GM19324 (cell line): ENCODE results near the gene APAF1.

Experiments used
- ATAC-seq: cut with Tn5 transposase; IDR thresholded peaks from one replicate; pipeline ENCODE4 v1.9.1; 2021; ENCODE audit warnings: mild to moderate bottlenecking, moderate library complexity; ENCODE audit not compliant: unreplicated experiment, low FRiP score

APAF1 gene

DNA sequence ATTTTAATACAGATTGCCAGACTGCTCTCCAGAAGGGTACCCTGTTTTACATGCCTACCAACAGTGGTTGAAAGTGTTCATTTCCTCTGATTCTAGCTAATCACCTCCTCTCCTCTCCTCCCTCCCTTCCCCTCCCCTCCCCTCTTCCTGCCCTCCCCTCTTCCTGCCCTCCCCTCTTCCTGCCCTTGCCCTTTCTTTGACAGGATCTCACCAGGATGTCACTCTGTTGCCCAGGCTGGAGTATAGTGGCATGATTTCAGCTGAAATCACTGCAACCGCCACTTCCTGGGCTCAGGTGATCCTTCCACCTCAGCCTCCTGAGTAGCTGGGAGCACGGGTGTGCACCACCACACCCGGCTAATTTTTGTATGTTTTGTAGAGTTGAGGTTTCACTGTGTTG, 24.7 kb downstream of the APAF1 start:
- ATAC-seq: no peak

DNA sequence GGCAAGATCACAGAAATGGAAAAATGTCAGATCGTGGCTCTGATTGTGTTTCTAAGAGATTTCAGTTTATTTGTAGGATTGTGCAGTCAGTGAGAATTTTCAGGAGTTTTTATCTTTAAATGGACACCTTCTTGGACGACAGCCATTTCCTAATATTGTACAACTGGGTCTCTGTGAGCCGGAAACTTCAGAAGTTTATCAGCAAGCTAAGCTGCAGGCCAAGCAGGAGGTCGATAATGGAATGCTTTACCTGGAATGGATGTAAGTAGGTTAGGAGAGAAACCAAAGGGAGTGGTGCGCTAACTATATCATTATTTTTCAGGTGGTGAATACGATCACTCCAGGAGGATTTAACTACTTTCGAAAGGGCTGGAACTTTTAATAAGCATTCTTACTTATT, 26.4 kb downstream of the APAF1 start:
- ATAC-seq: no peak

DNA sequence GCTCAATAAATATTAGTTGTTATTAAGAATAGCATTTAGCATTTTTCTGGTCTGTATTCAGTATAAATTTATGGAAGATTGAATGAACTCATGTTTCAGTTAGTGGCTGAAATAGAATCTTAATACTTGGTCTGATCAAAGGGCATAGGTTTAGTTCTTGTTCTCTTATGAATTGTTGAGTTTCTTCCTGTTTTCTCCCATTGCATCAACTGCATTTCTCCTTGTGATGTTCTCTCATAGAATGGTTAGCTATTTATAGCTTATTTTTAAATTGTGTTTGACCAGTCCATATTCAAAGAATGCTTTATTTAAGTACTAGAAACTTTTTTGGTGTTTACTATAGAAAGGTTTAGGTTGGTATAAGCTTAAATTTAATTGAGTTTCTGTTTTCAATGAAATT, 29.8 kb downstream of the APAF1 start:
- ATAC-seq: no peak

DNA sequence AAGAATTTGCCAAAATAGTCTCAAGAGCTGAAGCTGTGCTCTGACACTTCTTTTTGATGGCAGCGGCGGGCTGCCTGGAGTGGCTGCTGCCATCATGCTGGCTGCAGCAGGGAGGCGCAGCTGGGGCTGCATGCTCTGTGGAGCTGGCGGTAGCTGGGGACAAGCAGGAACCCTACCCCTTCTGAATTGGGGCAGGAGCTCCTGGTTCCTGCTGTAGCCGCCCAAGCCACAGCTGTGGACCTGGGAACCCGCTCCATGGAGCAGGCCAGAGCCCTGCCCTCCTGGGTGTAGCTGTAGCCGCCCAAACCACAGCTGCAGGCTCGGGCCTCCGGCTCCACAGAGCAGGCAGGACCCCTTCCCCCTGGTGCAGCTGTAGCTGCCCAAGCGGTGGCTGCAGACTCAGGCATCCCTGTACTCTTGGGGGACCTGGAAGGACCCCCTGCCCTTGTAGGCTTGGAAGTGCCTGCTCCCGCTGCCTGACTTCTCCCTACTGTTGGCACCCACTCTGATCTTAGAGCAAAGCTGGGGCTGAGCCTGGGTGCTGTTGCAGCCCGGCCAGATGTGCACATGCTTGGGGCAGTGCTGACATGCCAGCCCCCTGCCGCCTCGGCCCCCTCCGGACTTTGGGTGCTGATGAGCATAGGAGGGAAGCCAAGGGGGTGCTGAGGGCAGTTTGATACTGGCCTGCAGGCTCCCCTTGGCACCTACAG, 33.3 kb downstream of the APAF1 start:
- ATAC-seq: no peak

DNA sequence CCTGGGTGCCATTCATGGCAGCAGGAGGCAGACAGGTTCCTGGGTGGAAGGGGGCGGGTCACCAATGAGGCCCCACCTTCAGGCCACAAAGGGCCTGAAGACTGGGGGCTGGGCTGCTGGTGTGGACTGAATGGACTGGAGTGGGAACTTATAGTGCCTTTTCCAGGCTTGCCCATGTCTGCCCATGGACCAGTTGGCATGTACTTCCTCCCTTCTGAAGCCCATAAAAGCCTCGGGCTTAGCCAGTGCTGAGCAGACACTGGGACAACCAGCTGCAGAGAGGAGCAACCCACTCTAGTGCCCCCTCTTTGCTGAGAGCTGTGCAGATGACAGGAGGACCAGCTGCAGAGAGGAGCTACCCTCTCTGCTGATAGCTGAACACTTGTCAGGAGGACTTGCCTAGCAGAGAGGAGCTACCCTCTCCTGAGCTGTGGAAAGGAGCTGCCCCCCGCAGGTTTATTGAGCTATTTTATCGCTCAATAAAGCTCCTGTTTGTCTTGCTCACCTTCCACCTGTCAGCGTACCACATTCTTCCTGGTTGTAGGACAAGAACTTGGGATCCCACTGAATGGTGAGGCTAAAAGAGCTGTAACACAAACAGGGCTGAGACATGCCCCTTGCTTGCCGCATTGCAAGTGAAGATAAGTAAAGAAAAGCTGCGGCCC, 34.0 kb downstream of the APAF1 start:
- ATAC-seq: no peak

DNA sequence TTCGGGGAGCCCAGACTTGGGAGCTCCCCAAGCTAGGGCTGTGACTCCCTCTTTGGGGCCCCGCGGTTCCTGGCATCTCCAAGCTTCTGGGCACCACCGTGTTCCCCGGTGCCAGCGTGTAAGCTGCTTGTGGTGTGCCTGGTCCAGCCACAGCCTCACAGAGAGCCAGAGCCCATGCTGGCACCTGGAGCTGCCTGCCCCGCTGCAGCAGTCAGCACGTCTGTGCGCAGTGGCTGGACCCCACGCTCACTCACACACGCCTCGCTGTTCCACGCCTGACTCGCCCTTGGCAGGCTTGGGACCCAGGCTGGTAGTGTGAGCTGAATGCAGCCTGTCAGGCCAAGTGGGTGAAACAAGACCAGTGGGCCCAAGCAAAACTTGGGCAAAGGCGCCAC, 34.5 kb downstream of the APAF1 start:
- no peak for ATAC-seq

DNA sequence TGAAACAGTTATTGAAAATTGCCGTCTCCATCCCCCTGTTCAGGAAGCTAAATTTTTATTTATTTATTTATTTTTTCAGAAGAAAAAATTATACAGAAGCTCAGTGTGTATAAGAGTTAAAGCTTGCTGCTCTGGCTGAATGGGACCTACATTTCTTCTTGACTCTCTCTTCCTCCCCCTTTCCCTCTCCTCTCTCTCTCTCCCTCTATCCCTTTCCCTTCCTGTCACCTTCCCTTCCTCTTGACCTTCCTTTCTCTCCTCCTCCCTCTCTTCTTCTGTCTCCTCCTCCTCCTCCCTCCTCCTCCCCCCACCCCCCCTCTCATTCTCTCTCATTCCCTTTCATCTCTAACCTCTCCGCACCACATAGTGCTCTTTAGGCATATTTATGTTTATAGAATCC, 39.1 kb downstream of the APAF1 start:
- no peak for ATAC-seq

DNA sequence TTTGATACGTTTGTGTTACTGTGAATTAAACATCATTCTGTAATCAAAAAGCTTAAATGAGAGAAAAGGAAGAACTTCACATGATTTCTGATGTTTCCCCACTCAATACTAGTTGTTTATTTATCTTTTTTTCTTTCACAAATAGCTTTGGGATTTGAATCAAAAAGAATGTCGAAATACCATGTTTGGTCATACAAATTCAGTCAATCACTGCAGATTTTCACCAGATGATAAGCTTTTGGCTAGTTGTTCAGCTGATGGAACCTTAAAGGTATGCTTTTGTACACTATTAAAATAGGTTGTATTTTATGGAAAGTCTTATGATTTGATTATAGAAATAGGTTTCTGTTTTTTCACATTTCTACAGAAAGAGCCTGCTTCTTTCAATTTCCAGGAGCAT, 41.5 kb downstream of the APAF1 start:
- ATAC-seq: no peak

DNA sequence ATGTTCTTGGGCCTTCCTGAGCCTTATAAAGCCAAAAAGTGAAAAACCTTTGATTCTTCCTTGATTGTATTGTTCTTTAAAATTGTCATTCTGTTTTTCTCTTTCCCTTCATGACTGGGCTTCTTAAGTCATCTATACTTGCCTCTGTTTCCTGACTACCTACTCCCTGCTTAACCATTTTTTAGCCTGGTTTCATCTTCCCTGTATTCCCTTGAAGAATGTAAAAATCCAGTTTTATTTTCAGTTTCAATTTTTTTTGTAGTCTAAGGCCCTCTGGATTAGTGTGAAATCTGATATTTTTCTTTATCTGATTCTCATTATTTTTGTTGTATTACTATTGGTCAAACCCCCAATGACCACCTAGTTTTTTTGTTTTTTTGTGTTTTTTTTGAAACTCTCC, 46.3 kb downstream of the APAF1 start:
- ATAC-seq: no peak

DNA sequence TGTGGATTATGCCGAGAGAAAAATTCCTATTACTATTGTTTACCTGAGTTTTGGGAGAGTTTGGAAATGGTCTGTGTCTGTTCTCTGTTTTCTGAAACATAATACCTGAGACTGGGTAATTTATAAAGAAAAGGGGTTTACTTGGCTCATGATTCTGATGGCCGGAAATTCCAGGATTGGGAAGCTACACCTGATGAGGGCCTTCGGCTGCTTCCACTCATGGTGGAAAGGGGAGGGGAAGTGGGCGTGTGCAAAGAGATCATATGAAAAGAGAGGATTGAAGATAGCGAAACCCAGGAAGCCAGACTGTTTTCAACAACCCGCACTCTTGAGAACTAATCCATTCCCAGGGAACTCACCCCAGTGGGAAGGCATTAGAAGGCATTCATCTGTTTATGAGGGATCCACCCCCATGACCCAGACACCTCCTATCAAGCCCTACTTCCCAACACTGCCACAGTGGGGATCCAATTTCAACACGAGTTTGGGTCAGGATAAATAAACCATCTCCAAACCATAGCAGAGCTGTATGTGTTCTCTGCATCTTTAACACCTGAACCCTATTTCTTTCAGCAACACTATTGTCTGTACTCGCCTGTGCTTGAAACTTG, 51.1 kb downstream of the APAF1 start:
- ATAC-seq: no peak

DNA sequence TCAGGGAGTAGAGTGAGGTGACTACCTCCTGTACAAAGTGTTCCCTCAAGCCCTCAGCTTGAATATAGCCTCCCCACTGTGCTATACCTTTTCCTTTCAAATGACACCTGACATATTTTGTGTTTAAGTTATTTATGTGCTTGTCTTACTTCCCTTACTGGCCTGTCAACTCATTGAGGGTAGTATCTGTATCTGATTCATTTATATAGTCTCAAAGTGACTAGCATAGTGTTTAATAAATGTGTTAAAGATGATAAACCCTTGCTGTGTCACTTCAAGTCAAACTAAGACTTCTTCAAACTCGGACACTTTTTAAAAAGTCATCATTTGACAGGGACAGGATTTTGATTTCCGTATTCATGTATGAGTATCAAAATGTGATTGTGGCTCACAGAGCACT, 52.1 kb downstream of the APAF1 start:
- ATAC-seq: no peak

DNA sequence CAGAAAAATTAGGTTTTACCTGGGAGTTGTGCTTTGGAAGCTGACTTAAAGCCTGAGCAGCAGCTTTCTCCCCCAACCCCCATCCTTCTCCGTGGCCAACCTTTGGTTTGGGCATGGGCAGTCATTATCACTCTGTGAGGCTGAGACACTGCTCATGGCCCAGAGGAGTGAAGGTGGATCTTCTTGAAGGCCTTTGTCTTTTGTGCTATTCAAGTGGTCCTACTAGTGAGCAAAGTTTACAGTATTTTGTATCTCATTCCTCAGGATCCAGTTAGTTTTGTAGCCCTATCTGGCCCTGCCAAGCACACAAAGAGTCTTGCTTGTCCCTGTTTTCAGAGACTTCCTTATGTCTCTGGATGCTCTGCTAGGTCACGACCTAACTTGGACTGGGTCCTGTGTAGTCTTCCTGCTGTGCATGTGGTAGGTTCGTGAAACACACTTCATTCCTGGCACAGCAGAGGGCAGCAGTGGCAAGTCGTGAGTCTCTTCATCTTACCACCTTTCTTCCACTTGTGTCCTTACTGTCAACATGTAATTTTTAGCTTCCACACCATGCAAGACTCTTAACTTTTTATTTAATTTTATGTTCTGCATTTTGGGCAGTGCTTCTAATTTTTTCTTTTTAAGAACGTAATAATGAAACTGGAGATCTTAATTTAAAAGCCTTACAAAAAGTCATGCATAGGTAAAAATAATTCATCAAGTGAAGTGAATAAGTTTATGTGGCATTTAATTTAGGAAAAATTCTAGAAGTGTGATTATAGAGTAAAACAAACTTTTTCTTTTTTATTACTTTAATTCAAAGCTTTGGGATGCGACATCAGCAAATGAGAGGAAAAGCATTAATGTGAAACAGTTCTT, 53.7 kb downstream of the APAF1 start:
- ATAC-seq: peak; percentile 81

DNA sequence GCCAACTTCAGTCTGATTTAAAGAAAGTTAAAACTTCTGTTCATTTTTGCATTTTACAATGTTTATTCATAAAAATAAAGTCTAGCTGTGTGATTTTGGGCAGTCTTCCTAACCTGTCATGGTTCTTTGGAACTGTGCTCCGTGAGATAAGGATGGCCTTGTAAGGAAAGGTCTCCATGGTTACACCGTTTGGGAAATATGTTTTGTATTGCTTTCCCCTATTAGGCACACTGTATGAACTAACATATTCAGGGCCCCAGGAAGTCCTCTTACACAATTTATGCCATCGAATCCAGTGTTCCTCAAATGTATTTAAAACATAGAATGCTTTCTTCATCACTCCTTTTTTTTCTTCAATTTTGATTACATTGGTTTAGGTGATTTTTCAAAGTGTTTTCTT, 54.5 kb downstream of the APAF1 start:
- ATAC-seq: no peak

DNA sequence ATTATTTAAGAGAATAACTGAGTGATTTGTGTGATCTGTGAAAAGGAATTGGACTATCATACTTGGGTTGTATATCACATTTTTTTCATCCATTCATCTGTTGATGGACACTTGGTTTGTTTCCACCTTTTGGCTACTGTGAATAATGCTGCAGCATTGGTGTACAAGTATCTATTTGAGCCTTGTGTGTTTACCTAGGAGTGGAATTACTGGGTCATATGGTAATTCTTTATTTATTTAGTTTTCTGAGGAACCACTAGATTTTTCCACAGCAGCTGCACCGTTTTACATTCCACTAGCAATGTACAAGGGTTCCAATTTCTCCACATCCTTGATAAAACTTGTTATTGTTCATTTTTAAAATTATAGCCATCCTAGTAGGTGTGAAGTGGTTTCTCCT, 56.1 kb downstream of the APAF1 start:
- ATAC-seq: no peak

DNA sequence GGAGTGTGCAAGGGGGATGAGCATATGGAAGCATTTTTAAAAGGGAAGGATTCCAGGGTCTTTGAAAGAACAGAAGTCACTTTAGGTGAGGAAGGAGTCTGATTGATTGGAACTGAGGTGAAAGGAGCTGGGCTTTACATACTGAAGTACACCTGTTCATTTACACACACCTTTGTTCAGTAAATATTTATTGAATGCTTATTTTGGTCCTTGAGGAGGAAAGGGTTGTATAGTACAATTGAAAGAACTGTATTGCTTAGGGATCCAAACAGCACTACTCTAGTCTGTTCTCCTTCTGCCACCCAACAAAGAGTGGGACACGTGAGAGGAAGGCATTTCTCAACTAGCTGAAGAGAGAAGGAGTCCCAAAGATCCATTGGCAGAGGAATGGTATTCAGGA, 63.9 kb downstream of the APAF1 start:
- ATAC-seq: no peak

DNA sequence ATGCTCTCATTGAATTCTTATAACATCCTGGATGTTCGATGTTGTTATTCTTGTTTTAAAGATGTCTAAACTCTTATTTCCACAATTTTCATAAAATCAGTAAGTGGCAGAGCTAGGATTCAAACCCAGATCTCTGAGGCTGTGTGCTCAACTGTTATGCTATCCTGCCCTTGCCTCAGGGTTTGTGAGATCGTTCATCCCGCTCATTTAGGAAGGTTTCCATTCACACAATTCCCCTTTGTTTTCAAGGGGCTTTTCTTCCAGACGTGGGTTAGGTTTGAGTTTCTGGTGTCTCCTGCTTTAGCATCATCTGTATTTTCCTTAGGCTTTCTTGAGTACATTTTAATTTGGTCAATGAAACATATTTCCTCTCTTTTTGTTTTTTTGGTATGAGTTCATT, 69.3 kb downstream of the APAF1 start:
- no peak for ATAC-seq

DNA sequence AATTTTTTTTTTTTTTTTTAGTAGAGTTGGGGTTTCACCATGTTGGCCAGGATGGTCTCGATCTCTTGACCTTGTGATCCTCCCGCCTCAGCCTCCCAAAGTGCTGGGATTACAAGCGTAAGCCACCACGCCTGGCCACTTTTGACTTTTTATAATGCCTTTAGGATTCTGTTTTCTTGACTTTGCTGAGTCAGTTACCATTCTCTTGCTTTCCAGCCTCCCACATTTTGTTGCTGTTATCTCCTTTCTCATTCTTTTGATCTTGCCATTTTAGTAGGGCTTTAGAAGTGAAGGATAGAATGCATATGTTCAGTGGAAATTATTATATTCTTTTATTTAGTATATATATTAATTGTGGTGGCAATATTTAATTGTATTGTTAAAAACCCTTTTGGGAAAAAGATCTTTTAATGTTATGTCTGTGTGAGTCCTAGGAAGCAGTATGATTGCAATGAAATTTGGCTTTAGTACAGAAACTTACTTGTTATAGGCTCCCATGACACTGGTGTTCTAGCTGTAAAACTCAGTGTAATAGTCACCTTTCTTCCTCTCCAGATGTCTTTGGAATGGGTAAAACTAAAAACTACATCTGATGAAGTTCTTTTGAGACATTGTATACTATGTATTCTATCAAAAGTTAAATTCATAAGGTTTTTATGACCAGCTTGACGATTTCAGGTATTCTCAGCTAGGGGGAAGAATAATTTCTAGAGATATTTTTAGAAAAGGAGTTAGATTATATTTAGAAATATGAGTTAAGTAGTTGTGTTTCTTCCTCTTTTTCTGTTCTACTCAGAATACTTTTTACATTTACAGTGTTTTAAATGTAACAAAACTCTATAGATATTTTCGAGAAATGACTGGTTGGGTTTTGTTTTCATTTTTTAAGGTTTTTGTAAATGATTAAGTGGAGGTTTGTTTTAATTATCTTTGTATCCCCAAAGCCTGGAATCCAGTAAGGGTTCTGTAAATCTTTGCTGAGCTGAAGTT, 74.7 kb downstream of the APAF1 start:
- ATAC-seq: no peak

DNA sequence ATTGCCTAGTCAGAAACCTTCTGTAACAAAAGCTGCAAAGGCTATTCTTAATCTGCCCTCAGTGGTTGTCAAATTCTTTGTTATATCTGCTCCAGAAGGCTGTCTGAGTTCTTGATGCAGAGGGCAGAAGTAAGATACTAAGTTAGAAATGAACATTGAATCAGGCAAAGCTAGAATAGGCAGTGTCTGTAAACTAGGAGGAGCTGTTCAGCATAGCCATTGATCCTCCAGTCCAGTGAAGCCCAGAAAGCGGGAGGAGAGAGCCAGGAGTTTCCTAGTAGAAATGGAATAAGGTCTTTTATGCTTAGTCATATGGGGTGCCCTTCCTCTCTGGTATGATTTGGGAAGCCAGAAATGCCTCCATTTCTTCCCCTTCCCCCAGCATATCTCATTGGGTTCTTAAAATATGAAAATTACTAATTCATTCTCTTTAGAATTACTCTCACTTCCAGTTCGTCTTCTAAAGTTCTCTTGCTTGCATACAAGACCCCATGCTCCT, 76.2 kb downstream of the APAF1 start:
- no peak for ATAC-seq

DNA sequence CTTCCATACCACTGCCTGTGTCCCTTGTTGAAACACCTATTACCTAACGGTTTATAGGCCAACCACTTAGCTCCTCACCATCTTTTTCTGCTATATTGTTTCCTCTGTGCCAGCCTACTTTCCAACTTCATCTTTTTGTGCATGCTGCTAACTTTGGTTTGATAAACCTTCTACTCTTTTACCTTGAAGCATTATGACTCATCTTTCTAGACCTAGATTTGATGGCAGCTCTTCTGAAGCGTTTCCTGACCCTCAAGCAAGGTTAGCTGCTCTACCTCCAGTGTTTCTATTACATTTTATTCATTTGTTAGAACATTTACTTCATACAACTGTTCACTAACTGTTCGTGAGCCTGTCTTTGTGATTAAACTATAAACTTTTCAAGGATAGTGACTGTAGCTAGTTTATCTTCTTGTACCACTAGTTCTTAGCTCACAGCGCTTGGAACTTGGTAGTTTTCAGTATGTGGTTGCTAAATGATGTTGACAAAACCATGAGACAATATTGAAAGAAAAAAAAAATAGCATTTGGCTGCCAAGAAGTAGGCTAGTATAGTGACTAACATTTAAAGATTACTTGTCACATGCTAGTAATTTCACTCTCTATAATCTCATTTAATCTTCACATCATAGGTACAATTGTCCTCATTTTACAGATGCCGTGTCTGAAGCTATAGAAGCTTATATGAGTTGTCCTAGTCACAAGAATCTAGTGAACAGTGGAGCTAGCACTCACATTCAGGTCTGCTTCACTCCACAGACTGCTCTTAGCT, 79.5 kb downstream of the APAF1 start:
- no peak for ATAC-seq
